GM23338 (cell line): ENCODE measurements around the gene LYSET.
"Not testable (repeated sequence)": the region's sequence is repeated elsewhere in the genome, so short reads cannot be mapped to it uniquely, and the experiment has no call there.

Experiments
- CREB1 ChIP-seq: fragments of 250-450 bp; sonication (Bioruptor Pico); IDR thresholded peaks from 2 replicates; pipeline ENCODE4 v1.5.0; 2020; ENCODE audit warnings: low read depth, mild to moderate bottlenecking, moderate library complexity
- EZH2phosphoT487 ChIP-seq: fragments of 200-600 bp; sonication (generic); IDR thresholded peaks from one replicate; pipeline ENCODE4 v1.8.1; 2018; ENCODE audit warnings: antibody characterized with exemption; ENCODE audit not compliant: unreplicated experiment
- JUNB ChIP-seq: IDR thresholded peaks from one replicate; pipeline ENCODE4 v1.6.1; 2016; ENCODE audit warnings: antibody characterized with exemption; ENCODE audit not compliant: unreplicated experiment
- POLR2AphosphoS5 ChIP-seq: IDR thresholded peaks from 2 replicates; pipeline ENCODE4 v1.6.1; 2016; ENCODE audit warnings: antibody characterized with exemption, low read depth
- REST ChIP-seq: IDR thresholded peaks from one replicate; pipeline ENCODE4 v1.6.1; 2018; ENCODE audit warnings: antibody characterized with exemption; ENCODE audit not compliant: unreplicated experiment
- TF ChIP-seq, protein P1 (sequence below), 2 experiments: fragments of 200-600 bp in 1 of 2; sonication (generic) in 1 of 2; conservative IDR thresholded peaks; 2 replicates each; pipeline versions ENCODE4 v1.5.1 to v1.6.1; 2016 to 2017; ENCODE audit warnings: antibody characterized with exemption in 2 of 2, low read depth in 2 of 2, mild to moderate bottlenecking in 2 of 2, moderate library complexity in 1 of 2

DNA sequence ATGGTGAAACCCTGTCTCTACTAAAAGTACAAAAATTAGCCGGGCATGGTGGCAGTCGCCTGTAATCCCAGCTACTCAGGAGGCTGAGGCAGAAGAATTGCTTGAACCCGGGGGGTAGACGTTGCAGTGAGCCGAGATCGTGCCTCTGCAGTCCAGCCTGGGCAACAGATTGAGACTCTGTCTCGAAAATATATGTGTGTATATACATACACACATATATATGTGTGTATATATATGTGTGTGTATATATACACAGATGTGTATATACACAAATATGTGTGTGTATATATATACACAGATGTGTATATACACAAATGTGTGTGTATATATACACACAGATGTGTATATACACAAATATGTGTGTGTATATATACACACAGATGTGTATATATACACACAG is 26.8 kb upstream of the LYSET start:
- not testable (repeated sequence) for TF ChIP-seq EZH2phosphoT487; JUNB; POLR2AphosphoS5; CREB1 (CRISPR knock-in tag); REST
- TF ChIP-seq, protein P1, sequence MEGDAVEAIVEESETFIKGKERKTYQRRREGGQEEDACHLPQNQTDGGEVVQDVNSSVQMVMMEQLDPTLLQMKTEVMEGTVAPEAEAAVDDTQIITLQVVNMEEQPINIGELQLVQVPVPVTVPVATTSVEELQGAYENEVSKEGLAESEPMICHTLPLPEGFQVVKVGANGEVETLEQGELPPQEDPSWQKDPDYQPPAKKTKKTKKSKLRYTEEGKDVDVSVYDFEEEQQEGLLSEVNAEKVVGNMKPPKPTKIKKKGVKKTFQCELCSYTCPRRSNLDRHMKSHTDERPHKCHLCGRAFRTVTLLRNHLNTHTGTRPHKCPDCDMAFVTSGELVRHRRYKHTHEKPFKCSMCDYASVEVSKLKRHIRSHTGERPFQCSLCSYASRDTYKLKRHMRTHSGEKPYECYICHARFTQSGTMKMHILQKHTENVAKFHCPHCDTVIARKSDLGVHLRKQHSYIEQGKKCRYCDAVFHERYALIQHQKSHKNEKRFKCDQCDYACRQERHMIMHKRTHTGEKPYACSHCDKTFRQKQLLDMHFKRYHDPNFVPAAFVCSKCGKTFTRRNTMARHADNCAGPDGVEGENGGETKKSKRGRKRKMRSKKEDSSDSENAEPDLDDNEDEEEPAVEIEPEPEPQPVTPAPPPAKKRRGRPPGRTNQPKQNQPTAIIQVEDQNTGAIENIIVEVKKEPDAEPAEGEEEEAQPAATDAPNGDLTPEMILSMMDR (conservative IDR thresholded peaks at IDR 0.05; ENCODE audit: low read depth in 2 of 2): not testable (repeated sequence)
